Left lobe of liver (tissue), 2 donors: ENCODE measurements around the gene SLC4A8. TPM values are rescaled to one million over a fixed set of nuclear protein-coding genes. Genes with fewer than 3 reads are reported as not detected.

Experiments used
- ATAC-seq: fragments of 200-7000 bp; cut with Tn5 transposase; one replicate; pipeline ENCODE4 v1.9.1; 2020; ENCODE audit warnings: mild to moderate bottlenecking, moderate library complexity
- DNase-seq: peaks from one replicate; pipeline ENCODE4 v3.0.0-alpha.2; 2020; ENCODE audit warnings: low spot score
- total RNA-seq: library from RNA; stranded (reverse); gene quantifications from one replicate; pipeline ENCODE4 v1.2.1, GENCODE V29; 2021
- donor health status: DM: no; HTN: no; CAD: no; lungs with moderate emphysema.
- donor health status: DM: no; HTN: yes; CAD: no.

Gene SLC4A8
- total RNA-seq, 1 donor from 2014 or later, result 0.35 TPM

DNA sequence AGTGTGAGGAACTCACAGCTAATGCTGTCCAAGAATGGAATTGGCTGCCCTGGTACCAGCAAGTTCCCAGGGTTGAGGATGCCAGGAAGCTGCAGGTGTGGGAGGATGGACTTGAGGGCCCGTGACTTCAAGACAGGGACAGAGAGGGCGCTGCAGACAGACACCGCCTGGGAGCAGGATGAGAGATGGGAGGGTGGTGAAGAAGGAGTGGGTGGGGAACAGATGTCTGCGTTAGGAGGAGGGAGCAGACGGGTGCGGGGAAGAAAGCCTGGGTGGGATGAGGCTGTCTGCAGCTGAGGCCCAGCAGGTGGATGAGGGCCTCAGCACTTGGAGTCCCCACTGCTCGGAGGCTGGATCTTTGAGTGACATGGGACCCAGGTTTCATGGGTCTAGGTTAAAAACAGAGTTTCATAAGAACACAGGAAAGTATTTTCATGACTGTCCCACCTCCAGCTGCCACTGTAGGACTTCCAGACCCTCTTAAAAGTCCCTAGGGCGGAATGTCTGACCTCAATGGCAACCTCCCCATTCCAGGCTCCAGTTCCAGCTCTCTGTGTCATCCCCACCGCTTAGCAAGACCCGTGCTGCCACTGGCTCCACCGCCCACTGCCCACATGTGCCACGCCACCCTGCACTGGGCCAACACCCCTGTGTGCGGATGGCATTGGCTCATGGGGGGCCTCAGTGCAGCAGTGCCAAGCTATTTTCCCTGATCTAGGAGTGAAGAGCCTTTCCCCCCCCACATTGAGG is 96.1 kb downstream of the SLC4A8 start:
- DNase-seq, result no peak
- no peak for ATAC-seq

DNA sequence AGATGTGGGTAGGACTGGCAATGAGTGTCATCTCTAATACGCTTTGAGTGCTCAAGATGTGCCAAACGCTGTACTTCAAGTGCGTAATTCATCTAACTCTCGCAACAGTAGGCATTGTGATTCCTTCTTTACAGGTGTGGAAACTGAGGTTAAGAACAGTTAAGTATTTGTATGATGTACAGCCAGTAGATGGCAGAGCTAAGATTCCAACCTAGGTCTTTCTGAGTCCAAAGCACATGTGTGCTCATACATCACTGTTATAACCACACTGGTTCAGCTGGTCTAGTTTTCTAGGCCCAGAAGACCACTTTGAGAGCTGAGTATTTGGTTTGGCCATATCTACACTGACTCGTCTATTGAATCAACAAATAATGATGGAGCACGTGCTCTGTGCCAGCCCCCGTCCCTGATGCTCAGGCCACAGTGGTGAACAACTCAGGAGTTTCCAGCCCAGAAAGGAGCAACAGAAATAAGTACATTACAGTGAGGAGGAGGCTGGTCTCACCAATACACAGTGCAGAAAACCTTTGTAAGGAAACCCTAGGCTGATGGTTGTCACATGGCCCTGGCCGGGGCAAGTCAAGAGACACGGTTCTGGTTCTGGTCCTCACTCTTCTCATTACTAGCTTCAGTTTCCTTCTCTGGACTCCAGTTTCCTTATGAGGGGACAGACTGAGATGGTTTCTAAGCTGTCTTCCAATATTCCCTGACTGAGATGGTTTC is 97.1 kb downstream of the SLC4A8 start:
- DNase-seq, result no peak
- ATAC-seq, result peak; percentile 76

DNA sequence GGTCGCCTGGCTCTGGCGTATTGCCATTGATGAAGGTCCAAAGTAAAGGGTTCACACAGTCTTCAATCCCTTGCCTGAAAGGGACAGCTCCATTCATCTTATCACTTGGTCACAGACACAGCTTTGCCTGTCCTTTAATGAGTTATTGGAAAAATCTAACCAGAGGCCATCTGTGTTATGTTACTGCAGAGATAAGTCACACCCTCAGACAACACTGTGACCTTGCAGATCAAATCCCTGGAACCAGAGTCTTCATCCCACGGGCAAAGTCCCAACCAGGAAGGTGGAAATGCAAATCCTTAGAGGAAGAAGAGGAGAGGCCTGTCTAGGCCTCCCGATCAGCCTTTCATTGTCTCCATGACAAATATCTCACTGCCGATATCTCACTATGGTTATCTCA is 98.1 kb downstream of the SLC4A8 start:
- DNase-seq (no peak), ATAC-seq (no peak)

DNA sequence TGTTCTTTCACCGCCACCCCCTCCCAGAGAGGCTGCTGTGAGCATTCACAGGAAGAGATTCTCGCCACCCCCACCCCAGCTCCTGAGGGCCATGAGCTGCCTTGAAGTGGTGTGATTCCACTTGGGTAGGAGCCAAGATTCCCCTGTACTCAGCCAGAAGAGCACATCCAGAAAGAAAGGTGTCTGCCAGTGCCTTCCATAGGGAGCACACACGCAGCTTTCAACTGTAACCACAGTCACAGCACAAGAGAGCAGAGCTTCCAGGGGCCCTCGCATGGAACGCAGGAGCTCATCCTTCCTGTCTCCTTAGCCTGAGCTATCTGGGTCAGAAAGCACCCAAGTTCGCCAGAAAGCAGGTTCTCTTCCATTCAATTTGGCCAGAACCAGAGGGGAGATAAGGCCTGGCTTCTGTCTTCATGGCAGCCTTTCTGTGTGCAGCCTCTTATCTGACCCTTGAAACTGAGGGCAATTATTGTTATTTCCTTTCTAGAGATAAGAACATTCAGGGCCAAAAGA is 99.8 kb downstream of the SLC4A8 start:
- ATAC-seq (no peak), DNase-seq (no peak)

DNA sequence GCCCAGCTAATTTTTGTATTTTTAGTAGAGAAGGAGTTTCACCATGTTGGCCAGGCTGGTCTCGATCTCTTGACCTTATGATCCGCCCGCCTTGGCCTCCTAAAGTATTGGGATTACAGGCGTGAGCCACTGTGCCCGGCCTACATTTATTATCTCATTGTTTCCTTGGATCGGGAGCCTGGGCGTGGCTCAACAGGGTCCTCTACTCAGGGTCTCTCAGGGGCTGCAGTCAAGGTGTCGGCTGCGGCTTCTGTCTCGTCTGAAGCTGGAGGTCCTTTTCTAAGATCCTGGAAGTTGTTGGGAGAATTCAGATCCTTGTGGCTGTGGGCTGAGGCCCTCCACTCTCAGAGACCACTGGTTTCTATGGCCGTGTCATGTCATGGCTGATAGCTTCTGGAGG is 100.9 kb downstream of the SLC4A8 start:
- ATAC-seq (no peak), DNase-seq (no peak)

DNA sequence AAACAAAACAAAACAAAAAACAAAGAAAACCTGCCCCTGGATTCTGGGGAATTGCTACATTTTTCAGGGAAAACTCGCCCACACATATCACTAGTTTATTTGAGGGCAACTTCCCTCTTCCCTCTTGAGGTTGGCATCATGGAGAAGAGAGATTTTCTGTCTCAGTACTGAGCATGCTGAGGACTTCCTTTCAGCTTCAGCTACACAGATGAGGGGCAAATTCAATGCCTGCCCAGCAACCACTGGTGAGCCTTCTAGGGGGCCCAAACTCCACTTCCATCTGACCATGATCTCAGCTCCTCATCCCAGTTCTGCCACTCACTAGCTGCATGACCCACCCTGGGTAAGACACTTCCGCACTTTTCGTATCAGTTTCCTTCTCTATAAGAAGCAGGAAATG is 103.3 kb downstream of the SLC4A8 start:
- no peak for ATAC-seq
- no peak for DNase-seq

DNA sequence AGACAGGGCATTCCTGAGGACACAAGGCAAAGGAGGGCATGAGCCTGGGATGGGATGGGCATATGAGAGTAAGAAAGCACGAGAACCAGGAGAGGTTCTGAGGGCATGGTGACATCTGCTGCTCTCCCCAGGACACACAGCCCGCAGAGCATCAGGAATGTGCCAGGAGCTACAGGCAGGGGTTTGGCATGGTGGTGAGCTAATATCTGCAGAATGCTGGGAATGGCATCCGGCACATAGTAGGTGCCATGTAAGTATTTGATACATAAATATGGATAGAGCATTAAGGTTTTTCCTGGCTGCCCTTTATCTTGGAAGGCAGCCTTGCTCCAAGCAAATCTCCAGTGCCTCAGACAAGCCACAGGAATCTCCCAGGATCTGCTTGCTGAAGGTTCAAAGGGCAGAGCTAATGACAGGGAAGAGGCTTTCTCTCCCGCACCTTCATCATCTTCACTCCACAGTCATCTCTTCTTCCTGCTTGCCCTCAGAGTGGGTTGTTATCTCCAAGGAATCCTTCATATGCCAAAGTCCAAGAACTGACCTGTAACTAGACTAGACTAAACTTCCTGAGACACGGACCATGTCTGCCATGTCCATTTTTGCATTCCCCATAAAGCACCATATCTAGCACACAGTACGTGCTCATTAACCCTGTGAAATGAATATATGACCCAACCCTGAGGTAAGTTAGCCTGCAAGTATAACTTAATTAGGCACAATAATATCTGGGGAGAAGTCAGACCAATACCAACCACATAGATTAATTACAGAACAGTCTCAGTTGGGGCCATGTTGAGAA is 104.4 kb downstream of the SLC4A8 start:
- no peak for ATAC-seq
- DNase-seq, result no peak

DNA sequence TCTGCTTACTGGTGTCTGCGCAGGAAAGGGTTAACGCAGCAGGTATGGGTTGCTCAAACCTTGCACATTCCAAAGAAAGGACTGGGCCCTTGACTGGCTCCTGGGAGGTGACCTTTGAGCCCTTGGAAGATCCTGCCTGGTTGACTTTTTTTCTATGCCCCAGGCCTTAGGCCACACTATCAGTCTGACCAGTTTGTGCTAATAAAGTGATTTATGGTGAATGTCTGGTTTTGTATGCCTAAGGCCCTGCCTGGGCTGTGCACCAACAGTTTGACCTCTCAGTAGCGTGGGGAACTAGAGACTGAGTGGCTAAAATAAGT is 105.0 kb downstream of the SLC4A8 start:
- DNase-seq (no peak), ATAC-seq (no peak)

DNA sequence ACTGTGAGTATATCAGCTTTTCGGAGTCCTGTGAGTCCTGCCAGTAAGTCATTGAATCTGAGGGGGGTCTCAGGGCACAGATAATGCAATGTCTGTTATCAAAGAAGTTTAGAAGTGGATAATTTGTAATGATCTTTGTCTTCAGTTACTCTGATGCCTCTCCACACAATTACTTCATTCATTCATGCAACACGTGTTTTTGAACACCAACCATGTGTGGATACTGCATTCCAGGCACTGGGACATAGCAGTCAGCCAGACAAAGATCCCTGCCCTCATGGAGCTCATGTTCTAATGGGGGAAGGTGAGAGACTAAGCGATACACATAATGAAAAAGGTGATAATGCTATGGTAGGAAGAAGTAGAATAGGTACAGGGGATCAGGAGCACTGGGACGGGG is 105.6 kb downstream of the SLC4A8 start:
- DNase-seq, result no peak
- no peak for ATAC-seq

DNA sequence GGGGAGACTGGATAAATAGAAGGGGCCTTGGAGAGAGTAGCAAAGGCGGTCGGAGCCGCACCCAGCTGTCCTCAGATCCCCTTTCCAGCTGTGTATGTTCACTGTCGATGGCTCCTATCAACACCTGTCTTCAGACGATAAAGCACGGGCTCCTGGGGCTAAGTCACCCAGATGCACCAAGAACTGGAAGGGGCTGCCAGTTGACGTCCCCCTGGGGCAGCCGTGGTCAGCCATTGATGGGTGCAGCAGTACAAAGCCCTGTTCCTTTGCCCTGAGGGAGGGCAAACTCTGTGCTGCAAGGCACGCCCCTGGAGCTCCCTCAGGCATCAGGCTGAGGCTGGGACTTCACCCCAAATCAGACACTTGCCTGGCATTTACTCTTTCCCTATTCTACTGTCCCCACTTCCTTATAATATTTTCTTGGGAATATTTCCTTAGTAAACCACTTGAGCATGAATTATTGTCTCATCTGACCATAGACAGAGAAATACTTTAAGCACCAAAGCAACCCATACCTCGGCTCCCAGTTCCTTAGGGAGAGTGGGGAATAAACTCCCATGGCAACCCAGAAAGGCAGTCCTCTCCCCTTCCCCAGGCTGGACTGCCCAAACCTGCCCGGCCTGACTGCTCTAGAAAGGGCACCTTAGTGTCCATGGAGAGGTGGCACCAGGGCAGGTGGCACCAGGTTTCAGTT is 106.8 kb downstream of the SLC4A8 start:
- no peak for ATAC-seq
- DNase-seq, result no peak

DNA sequence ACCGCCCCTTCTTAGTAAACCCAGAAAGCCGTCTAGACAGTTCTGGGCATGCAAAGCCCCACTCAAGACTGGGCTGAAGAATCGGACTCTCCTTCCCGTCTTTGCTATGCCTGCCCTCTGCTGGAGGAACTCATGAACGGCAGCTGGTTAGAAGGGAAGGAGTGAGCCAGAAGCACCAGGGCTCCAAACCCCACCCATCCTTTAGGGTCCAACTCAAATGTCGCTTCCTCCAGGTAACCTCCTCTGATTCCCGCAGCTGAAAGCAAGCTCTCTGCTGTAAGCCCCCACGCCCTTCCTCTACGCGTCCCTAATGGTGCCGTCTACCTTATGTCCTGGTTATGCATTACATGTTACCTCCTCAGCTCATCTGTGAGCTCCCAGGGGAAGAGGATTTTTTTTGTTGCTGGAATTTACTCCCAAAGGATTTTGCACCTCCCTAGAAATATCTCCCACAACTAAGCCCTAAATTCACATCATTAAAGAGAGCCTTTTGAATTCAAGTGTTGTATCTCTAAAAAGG is 107.4 kb downstream of the SLC4A8 start:
- peak; percentile 67 for DNase-seq
- ATAC-seq, result peak; percentile 98

DNA sequence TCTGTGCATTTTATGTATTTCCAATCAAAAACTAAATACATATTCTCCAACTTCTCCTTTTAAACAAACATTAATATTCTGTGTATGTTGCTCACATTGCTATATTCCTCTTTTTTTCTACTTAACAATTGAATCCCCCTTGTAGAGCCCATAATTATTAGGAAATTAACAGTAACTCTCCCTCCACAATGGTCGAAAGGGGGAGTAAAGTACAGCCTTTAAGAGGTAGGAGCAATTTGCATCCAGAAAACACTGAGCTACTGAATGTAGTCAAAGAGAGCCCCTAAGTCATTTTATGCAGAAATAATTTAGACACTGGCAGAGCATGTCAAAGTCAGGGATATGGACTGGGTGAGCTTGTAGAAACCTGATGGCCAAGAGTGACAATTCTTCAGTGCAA is 109.2 kb downstream of the SLC4A8 start:
- ATAC-seq (peak; percentile 30), DNase-seq (no peak)

DNA sequence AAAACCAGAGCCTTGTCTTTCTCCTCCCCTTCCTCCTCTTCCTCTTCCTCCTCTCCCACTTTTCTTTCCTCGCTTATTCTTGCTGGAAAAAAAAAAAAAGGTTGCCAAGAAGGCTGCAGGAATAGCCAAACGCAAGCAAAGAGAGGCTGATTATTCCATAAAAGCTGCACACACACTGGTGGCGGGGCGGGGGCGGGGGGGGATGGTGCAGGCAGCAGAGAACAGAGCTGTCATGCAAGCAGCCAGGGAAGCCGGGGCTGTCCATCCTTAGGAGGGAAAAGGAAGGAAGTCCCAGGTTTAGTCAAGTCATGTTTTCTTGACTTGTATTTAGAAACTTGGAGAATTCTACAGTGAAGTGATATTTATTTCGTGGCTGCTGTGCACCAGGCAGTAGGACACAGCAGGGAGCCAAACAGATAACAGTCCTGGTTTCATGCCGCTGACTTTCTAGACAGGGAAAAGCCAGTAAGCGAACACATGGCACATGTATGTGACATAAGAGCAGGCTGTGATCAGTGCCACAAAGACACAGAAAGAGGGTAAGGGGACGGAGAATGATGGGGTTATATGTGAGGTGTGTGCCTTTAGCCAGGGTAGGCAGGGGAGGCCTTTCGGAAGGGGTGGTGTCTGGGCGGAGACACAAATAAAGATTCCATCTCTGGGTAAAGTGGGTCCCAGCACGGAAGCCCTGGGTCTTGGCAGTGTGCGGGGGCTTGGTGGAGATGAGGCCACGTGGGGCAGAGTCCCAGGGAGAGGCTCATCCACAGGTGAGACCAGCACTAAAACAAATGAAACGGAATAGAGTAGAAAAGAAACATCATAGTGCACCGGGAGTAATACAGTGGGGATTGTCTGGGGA is 109.8 kb downstream of the SLC4A8 start:
- no peak for ATAC-seq
- no peak for DNase-seq

DNA sequence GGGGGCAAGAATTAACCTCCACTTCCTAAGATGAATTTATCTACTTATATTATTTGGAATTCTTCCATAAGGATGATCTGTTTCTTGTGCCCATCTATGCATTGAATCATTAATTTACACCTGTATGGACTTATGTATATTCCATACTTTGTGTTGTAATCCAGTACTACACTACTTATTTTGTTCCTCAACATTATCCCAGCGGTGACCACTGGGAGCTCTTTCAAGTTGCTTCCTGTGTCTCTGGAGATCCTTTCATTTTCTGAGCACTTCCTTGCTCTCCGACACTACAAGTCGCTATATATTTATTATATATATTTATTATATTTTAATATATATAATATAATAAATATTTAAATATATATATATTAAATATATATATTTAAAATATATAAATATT is 111.5 kb downstream of the SLC4A8 start:
- no peak for ATAC-seq
- DNase-seq, result no peak

DNA sequence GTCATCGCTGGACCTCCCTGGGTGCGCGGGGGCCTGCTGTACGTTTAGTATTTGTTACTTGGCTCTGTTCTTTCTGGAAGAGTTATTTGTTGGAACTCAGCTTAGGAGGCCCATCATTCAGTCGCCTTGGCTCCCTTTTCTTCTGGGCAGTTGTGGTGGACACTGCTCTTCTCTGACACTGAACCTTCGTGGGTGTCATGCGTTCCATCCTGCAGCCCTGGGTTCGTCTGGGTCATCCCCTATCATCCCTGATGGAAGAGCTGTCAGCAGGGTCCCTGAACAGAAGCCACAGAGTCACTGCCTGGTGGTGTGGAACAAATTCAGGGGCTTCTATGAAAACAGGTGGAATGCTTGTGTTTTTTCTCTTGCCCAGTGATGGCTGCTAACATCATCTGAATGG is 113.5 kb downstream of the SLC4A8 start:
- DNase-seq (no peak), ATAC-seq (no peak)

DNA sequence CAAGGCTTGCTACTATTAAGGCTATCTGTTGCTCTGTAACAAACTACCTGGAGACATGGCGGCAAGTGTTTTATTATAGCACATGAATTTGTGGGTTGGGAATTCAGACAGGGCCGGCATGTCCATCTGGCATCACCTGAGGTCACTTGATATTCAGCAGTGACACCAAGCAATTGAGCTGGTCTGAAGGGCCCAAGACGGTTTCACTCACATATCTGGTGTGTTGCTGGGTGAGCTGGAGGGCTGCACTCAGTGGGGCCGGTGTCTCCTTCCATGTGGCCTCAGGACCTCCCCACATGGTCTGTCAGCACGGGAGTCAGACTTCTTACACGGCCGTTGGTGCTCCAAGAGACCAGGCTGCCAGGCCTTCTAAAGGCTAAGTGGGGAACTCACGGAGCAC is 114.0 kb downstream of the SLC4A8 start:
- DNase-seq (no peak), ATAC-seq (no peak)

DNA sequence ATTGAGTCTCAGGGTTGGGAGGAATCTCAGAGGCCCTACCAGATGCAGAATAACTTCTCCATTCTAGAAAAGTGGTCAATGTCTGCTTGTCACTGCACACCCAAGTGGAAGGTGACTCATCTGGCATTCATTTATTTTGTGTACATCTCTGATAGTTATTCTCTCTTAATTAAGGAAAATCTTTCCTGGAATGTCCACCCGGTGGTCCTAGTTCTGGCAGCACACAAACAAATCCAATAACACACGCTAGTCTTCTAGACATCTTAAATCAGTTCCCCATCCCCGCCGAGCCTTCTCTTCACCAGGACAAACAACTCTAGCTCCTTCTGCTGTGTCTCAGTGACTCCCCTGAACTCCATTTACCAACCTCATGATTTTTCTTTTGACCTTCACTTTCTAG is 116.4 kb downstream of the SLC4A8 start:
- DNase-seq, result no peak
- ATAC-seq, result no peak

DNA sequence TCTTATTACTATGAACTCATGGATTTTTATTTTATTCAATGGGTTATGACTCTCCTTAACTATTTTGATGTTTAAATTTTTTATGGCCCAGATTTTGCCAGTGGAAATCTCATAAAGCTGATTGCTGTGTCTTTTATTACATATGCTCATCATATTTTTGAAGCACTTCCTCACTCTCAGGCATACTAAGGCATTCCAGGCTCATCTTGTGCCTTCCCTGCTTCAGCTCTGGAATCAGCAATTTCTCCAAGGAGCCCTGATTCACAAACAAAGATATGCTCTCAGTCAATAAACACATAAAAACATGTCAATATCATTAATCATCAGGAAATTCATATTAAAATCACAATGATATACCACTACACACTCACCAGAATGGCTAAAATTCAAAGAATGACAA is 121.5 kb downstream of the SLC4A8 start:
- ATAC-seq, result no peak
- no peak for DNase-seq

DNA sequence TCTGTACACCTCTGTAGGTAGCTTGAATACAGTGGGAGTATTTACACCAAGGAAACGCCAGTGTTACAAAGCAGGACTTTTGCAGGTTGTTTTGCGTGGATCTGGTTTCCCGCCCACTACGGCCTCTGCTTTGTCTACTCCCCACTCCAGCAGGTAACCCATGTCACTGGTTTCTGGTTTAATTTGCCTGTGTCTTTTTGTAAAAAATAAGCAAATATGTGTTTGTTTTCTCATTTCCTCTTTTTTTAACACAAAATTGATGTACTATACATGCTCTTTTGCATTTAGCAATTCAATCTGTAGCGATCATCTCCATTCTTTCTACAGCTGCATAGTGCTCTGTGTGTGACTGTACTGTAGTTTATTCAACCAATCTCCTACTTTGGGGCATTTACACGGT is 123.0 kb downstream of the SLC4A8 start:
- DNase-seq (no peak), ATAC-seq (no peak)

DNA sequence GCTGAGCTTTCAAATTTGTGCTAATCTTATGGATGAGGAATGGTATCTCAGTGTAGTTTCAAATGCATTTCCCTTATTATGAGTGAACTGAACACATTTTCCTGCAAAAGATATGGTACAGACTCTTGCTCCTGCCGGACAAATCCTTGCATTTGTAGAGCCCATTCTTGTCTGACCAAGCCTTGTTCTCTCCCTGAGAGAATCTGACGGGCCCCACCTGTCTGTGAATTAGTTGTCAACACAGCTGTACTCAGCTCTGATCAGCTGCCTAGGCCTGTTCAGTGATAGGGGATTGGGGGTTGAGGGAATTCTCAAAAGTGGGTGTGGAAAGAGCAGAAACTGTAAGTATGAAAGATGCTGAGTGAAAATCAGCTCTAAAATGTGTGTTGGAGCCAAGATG is 123.6 kb downstream of the SLC4A8 start:
- ATAC-seq (no peak), DNase-seq (no peak)
